ENCODE data around the gene CRYZ.

The CRYZ gene

GRCh38 chr1:74699331-74699730 lies 33.5 kb downstream of the CRYZ start:
- TF ChIP-seq GATA2 (IDR thresholded peaks at IDR 0.05; ENCODE audit: low read depth, low read length) (no peak), GATA3 (IDR thresholded peaks at IDR 0.05; ENCODE audit: low read depth, low read length) (no peak)

GRCh38 chr1:74697832-74698231 lies 35.0 kb downstream of the CRYZ start:
- TF ChIP-seq GATA3 (IDR thresholded peaks at IDR 0.05; ENCODE audit: low read depth, low read length) (no peak), GATA2 (IDR thresholded peaks at IDR 0.05; ENCODE audit: low read depth, low read length) (no peak)

DNA sequence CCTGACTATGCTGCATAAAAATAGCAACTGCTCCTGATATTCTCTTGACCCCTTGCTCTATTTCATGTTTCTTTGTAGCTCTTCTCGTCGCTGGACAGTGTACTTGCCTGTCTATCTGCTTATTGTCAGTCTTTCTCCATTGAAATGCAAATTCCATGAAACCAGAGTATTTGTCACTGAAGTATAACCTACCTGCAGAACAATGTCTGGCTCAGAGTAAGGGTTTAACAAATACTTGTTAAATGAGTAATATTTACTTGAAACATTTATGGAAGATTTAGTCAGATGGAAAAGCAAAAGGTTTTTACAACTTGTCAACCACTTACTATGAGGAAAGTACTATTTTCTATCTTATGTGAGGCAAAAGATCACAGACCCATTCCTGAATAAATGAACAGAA lies 39.4 kb downstream of the CRYZ start:
- TF ChIP-seq GATA3 (IDR thresholded peaks at IDR 0.05; ENCODE audit: low read depth, low read length) (no peak), GATA2 (IDR thresholded peaks at IDR 0.05; ENCODE audit: low read depth, low read length) (no peak)

DNA sequence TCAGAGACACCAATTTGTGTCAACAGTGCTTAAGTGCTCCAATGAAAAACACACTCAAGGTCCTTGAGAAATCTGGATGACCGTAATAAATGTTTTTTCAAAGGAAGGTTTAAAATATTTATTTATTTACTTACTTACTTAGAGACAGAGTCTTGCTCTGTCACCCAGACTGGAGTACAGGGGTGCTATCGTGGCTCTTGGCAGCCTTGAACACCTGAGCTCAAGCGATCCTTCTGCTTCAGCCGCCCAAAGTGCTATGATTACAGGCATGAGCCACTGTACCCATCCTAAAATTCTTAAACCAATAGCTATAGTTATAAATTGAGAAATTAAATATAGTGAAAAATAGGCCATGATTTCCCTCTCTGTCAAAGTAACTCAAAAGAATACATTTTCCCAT lies 41.9 kb downstream of the CRYZ start:
- TF ChIP-seq GATA2 (IDR thresholded peaks at IDR 0.05; ENCODE audit: low read depth, low read length) = no peak
- no peak for TF ChIP-seq GATA3 (IDR thresholded peaks at IDR 0.05; ENCODE audit: low read depth, low read length)

DNA sequence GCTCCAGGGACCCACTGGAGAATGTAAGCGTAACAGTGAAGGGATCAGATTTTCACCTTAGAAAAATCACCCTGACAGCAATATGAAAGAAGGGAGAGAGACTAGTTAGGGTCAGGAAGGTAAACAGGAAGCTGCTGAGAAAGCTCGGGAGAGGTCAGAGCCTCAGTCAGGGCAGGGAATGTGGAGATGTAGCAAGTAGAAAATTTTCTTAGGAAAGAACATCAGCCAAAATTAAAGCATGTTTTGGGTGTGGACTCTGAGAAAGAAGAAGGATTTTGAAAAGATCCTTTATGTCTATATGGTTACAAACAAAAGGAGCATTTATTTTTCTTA lies 42.5 kb downstream of the CRYZ start:
- TF ChIP-seq GATA3 (IDR thresholded peaks at IDR 0.05; ENCODE audit: low read depth, low read length) (no peak), GATA2 (IDR thresholded peaks at IDR 0.05; ENCODE audit: low read depth, low read length) (no peak)

GRCh38 chr1:74689621-74690363 lies 43.1 kb downstream of the CRYZ start:
- TF ChIP-seq GATA2 (IDR thresholded peaks at IDR 0.05; ENCODE audit: low read depth, low read length) (no peak), GATA3 (IDR thresholded peaks at IDR 0.05; ENCODE audit: low read depth, low read length) (no peak)

- TF ChIP-seq GATA3 (IDR thresholded peaks at IDR 0.05; ENCODE audit: low read depth, low read length) (no peak), GATA2 (IDR thresholded peaks at IDR 0.05; ENCODE audit: low read depth, low read length) (no peak)
Observed at GRCh38 chr1:74686928-74687327, 45.9 kb downstream of the CRYZ start.

DNA sequence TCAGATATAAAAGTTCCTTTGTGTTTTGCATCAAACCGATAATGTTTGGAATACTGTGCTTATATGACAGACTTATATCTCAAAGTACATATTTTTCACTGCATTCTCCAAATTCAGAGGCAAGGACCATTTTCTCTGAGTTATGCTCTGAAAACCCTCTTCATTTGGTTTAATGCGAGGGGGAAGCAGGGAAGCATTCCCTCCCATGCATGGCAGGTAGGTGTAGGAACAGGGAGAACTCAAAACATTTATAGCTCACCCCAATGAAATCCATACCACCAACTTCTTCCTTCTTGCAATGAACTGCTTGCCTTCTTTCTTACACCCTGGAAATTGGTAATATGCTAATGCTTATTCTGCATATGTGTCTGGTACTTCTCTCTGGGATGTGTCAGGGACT lies 48.5 kb downstream of the CRYZ start:
- TF ChIP-seq GATA3 (IDR thresholded peaks at IDR 0.05; ENCODE audit: low read depth, low read length) (no peak), GATA2 (IDR thresholded peaks at IDR 0.05; ENCODE audit: low read depth, low read length) (no peak)

DNA sequence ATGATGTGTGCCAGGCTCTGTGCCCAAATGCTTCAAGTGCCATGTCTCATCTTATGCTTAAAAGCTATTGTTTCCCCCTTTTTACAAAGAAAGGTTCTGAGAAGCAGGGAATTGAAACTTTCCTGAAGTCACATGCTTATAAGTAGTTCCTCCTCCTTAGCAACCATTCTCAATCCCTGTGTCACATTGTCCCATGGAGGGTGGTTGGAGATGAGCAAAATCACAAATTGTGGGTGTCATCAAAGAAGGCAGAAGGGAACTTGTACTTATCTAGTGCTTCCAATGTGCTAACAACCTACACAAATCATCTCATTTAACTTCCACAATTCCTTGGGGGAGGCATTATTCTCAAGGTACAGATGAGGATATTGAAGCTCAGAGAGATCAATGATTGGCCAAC lies 49.2 kb downstream of the CRYZ start:
- TF ChIP-seq GATA2 (IDR thresholded peaks at IDR 0.05; ENCODE audit: low read depth, low read length) (no peak), GATA3 (IDR thresholded peaks at IDR 0.05; ENCODE audit: low read depth, low read length) (no peak)

DNA sequence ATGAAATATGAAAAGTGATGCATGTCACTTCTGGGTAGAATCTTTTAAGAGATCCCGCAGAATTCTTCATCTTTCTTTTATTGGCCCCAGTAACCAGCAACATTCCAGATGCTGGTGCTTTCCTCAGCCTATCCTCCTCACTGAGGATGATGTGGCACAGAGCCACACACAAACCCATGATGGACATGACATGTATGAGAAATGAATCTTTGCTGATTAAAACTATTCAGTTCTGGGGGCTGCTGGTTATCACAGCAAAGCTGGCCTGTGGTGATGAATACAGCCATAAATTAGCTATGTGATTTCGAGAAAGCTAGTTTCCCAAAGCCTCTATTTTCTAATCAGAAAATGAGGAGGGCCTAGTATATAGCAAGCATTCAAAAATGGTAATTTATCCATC lies 51.0 kb downstream of the CRYZ start:
- TF ChIP-seq GATA3 (IDR thresholded peaks at IDR 0.05; ENCODE audit: low read depth, low read length) = no peak
- TF ChIP-seq GATA2 (IDR thresholded peaks at IDR 0.05; ENCODE audit: low read depth, low read length) = no peak

DNA sequence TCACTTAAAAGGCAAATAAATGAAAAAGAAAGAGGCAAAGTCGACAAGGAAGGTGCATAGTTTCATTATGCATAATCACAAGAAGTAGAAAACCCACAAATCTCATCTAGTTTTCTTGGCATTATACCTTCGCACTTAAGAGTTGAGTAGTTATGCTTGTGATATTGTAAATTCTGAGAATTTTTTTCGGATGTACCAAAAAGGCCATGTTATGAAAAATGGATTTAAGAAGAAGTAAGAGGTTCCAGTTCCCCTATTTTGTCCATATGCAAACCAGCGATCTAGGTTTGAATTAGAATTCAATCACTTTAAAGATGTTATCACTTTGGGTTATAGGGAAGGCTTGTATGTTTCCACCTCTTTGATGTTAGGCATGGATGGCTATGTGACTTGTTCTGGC lies 51.4 kb downstream of the CRYZ start:
- TF ChIP-seq GATA3 (IDR thresholded peaks at IDR 0.05; ENCODE audit: low read depth, low read length) (no peak), GATA2 (IDR thresholded peaks at IDR 0.05; ENCODE audit: low read depth, low read length) (no peak)

- no peak for TF ChIP-seq GATA3 (IDR thresholded peaks at IDR 0.05; ENCODE audit: low read depth, low read length)
Observed at GRCh38 chr1:74681001-74681400, 51.8 kb downstream of the CRYZ start.

GRCh38 chr1:74679811-74680210 lies 53.0 kb downstream of the CRYZ start:
- TF ChIP-seq GATA2 (IDR thresholded peaks at IDR 0.05; ENCODE audit: low read depth, low read length) (no peak), GATA3 (IDR thresholded peaks at IDR 0.05; ENCODE audit: low read depth, low read length) (no peak)

DNA sequence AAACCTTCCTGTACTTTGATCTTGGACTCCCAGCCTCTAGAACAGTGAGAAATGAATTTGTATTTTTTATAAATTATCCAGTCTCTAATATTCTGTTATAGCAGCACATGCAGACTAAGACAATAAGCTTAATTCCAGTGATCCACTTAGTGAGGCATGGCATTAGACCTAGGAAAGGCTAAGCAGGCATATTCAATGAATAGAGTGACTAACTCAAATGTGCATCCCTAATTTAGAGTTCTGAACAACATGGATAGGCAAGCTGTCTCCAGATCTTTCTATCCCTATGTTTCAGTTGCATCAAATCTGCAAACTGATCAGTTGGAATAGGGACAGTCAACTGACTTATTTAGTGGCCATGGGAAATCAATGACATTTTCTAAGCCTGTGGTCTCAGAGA lies 54.9 kb downstream of the CRYZ start:
- TF ChIP-seq GATA3 (IDR thresholded peaks at IDR 0.05; ENCODE audit: low read depth, low read length) (no peak), GATA2 (IDR thresholded peaks at IDR 0.05; ENCODE audit: low read depth, low read length) (no peak)

GRCh38 chr1:74674278-74675048 lies 58.4 kb downstream of the CRYZ start:
- TF ChIP-seq GATA3 (IDR thresholded peaks at IDR 0.05; ENCODE audit: low read depth, low read length) (no peak), GATA2 (IDR thresholded peaks at IDR 0.05; ENCODE audit: low read depth, low read length) (no peak)

All from SH-SY5Y (cell line).